Spleen (tissue), 11 donors: ENCODE measurements around the gene ABCG1. TPM values are rescaled to one million over a fixed set of nuclear protein-coding genes. Genes with fewer than 3 reads are reported as not detected.

Source experiments
- DNase-seq: peaks from one replicate; pipeline ENCODE4 v3.0.0-alpha.2; 2020
- H3K27ac ChIP-seq, 8 donors: fragments of 200-600 bp; sonication (generic) in 7 of 8; 1 replicate in 4 of 8; 2 replicates in 4 of 8; pipeline versions ENCODE4 v1.5.0 to v1.8.0; 2016 to 2021; ENCODE audit warnings: inconsistent platforms in 4 of 8, mild to moderate bottlenecking in 4 of 8, moderate library complexity in 1 of 8
- H3K27me3 ChIP-seq, 7 donors: fragments of 200-600 bp; sonication (generic) in 6 of 7; replicated peaks in 1 of 7; 1 replicate in 4 of 7; 2 replicates in 3 of 7; pipeline versions ENCODE4 v1.5.0 to v1.8.0; 2016 to 2021; ENCODE audit warnings: inconsistent platforms in 3 of 7, mild to moderate bottlenecking in 1 of 7
- H3K36me3 ChIP-seq, 6 donors: fragments of 200-600 bp; sonication (generic) in 5 of 6; 1 replicate in 4 of 6; 2 replicates in 2 of 6; pipeline versions ENCODE4 v1.5.0 to v1.8.0; 2016 to 2021; ENCODE audit warnings: inconsistent platforms in 2 of 6
- H3K4me1 ChIP-seq, 6 donors: fragments of 200-600 bp; sonication (generic) in 5 of 6; 1 replicate in 3 of 6; 2 replicates in 3 of 6; pipeline versions ENCODE4 v1.5.0 to v1.8.0; 2016 to 2021; ENCODE audit warnings: inconsistent platforms in 3 of 6
- H3K4me3 ChIP-seq, 8 donors: fragments of 200-600 bp; sonication (generic) in 7 of 8; 1 replicate in 4 of 8; 2 replicates in 4 of 8; pipeline versions ENCODE4 v1.5.0 to v1.8.0; 2016 to 2021; ENCODE audit warnings: inconsistent platforms in 4 of 8, mild to moderate bottlenecking in 4 of 8, moderate library complexity in 2 of 8
- H3K9me3 ChIP-seq, 8 donors: fragments of 200-600 bp; sonication (generic) in 7 of 8; 1 replicate in 4 of 8; 2 replicates in 4 of 8; pipeline versions ENCODE4 v1.5.0 to v1.8.0; 2016 to 2021; ENCODE audit warnings: inconsistent platforms in 4 of 8
- POLR2A ChIP-seq, 3 donors: fragments of 450-650 bp; IDR thresholded peaks; one replicate each; pipeline ENCODE4 v1.5.1; 2017; ENCODE audit warnings: antibody characterized with exemption in 3 of 3, mild to moderate bottlenecking in 1 of 3
- POLR2AphosphoS5 ChIP-seq, 3 donors: sonication (generic); formaldehyde crosslinking; IDR thresholded peaks; one replicate each; pipeline ENCODE4 v1.5.1; 2017; ENCODE audit warnings: antibody characterized with exemption in 3 of 3
- WGBS, 5 donors: extraction: QIAGEN DNeasy Blood & Tissue Kit in 3 of 5; methylation state at CpG; one replicate each; pipeline versions ENCODE4 v1.1.5 to v1.1.7; 2013 to 2018; 5-methylcytosine and 5-hydroxymethylcytosine counted together
- intact Hi-C: fragments of 100-400 bp; cut with DNase I; formaldehyde crosslinking; loops from one replicate; pipeline ENCODE4 v1.15.0; 2023; ENCODE audit warnings: low total_unique reads
- polyA plus RNA-seq, 3 donors: library from polyadenylated mRNA; stranded (reverse); fragments of 200-250 nt; gene quantifications; one replicate each; pipeline ENCODE4 v1.2.1, GENCODE V29; 2013
- total RNA-seq, 7 donors: library from RNA; depleted of rRNA in 3 of 7; stranded (reverse); fragments of >200 nt in 3 of 7; fragmentation: NEBNext Ultra II Directional in 4 of 7; extraction: Animal tissue kit (Norgen Biotek cat#: 25700) in 4 of 7; gene quantifications; one replicate each; pipeline versions ENCODE4 v1.1.0 to v1.2.1, GENCODE V29; 2016 to 2021
- TF ChIP-seq, protein P1 (sequence below), 11 experiments: fragments of 200-600 bp in 7 of 11; fragments of 450-650 bp in 4 of 11; sonication (generic) in 4 of 11; IDR thresholded peaks in 8 of 11; conservative IDR thresholded peaks in 3 of 11; 1 replicate in 7 of 11; 2 replicates in 4 of 11; pipeline versions ENCODE4 v1.4.0 to v1.8.0; 2016 to 2021; ENCODE audit warnings: antibody characterized with exemption in 11 of 11, inconsistent platforms in 4 of 11, mild to moderate bottlenecking in 1 of 11
- donor health status: healthy with polysubstance abuse.
- donor health status: DM: no; HTN: no; CAD: no; lungs with moderate emphysema.
- donor health status: DM: no; HTN: no; CAD: no.
- donor health status: Bipolar disorder and iron deficiency.
- donor health status: healthy.
- donor health status: DM: no; HTN: no; CAD: no.
- donor health status: DM: yes; HTN: yes; CAD: no.

Gene ABCG1
- total and polyA plus RNA-seq, 10 donors, result 14.6 to 143 (median 96.7) TPM

DNA sequence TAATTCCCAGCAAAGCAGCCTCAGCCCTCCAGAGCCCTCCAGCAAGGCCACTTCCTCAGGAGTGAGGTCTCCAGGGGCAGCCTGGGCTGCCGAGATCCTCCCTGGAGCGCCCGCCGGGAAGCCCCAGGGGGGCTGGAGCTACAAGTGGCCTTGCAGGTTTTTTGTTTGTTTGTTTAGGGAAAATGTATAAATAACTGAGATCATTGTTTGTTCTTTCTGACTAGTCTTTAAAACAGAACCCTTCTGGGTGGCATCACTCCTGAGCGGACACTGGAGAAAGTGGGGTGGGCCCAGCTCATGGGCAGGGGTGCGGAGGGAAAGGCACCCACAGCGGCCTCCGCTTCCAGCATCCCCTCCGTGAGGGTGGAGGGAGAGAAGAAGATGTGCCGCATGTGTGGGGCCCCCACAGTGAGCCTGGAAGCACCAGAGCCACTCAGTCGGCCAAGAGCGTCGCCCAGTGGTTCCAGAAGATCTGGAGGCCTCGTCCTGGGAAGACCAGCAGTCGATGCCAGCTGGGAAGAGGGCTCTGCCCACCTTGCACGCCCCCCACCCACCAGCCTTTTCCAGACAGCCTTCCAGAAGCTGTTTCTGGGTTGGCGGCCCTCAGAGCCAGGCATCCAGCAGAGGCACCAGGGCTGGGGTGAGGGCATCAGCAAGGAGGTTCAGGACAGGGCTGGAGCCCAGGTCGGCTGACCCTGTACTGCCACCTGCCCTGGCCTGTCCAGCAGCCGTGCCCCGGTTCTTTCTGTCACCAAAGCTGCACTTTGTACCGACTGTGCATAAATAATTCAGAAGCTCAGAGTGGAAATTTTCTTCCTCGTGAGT lies 61.6 kb downstream of the ABCG1 start:
- H3K27ac ChIP-seq, result peak overlapping the region in 4 of 8 donors; percentile 5 to 51 (median 18)
- no peaks in the 10 kb centered on the region for H3K9me3 ChIP-seq
- H3K27me3 ChIP-seq, result no peaks in the 10 kb centered on the region
- peaks cover 0 to 95% (median 46%) of the 10 kb centered on the region in 6 donors for H3K36me3 ChIP-seq
- intact Hi-C loops, result no loop called here
- DNase-seq, result no peak
- TF ChIP-seq POLR2AphosphoS5 (IDR thresholded peaks at IDR 0.05), result peak in 2 of 3 donors; percentile 4 to 8
- TF ChIP-seq, protein P1, sequence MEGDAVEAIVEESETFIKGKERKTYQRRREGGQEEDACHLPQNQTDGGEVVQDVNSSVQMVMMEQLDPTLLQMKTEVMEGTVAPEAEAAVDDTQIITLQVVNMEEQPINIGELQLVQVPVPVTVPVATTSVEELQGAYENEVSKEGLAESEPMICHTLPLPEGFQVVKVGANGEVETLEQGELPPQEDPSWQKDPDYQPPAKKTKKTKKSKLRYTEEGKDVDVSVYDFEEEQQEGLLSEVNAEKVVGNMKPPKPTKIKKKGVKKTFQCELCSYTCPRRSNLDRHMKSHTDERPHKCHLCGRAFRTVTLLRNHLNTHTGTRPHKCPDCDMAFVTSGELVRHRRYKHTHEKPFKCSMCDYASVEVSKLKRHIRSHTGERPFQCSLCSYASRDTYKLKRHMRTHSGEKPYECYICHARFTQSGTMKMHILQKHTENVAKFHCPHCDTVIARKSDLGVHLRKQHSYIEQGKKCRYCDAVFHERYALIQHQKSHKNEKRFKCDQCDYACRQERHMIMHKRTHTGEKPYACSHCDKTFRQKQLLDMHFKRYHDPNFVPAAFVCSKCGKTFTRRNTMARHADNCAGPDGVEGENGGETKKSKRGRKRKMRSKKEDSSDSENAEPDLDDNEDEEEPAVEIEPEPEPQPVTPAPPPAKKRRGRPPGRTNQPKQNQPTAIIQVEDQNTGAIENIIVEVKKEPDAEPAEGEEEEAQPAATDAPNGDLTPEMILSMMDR (IDR thresholded peaks at IDR 0.05 in 8 of 11, conservative IDR thresholded peaks at IDR 0.05 in 3 of 11), result no peak
- TF ChIP-seq POLR2A (IDR thresholded peaks at IDR 0.05), result no peak
- peaks cover 0 to 37% (median 5%) of the 10 kb centered on the region in 6 donors for H3K4me1 ChIP-seq
- WGBS, 5 donors, result 81 to 93% (median 87%) methylated on average over 17 to 22 of the region's 22 CpGs
- H3K4me3 ChIP-seq, result no peak overlapping the region

- H3K36me3 ChIP-seq, result peaks cover 0 to 95% (median 46%) of the 10 kb centered on the region in 6 donors
- peak overlapping the region in 3 of 8 donors; percentile 5 to 51 (median 24) for H3K27ac ChIP-seq
- no peaks in the 10 kb centered on the region for H3K9me3 ChIP-seq
- no peak overlapping the region for H3K4me3 ChIP-seq
- peaks cover 0 to 33% (median 12%) of the 10 kb centered on the region in 6 donors for H3K4me1 ChIP-seq
- TF ChIP-seq, protein P1 (IDR thresholded peaks at IDR 0.05 in 8 of 11, conservative IDR thresholded peaks at IDR 0.05 in 3 of 11), result no peak
- no peak for TF ChIP-seq POLR2AphosphoS5 (IDR thresholded peaks at IDR 0.05)
- TF ChIP-seq POLR2A (IDR thresholded peaks at IDR 0.05), result no peak
- intact Hi-C loops, result no loop called here
- 85 to 98% (median 86%) methylated on average over 11 to 12 of the region's 12 CpGs for WGBS, 5 donors
- no peaks in the 10 kb centered on the region for H3K27me3 ChIP-seq
- DNase-seq, result no peak
Measured at GRCh38 chr21:42281181-42281680, 62.3 kb downstream of the ABCG1 start.

- 80 to 94% (median 90%) methylated on average over 2 to 18 of the region's 18 CpGs for whole genome bisulfite sequencing, 5 donors
- peak; percentile 21 to 62 (median 25) for TF ChIP-seq POLR2AphosphoS5 (IDR thresholded peaks at IDR 0.05)
- TF ChIP-seq, protein P1 (IDR thresholded peaks at IDR 0.05 in 8 of 11, conservative IDR thresholded peaks at IDR 0.05 in 3 of 11), result no peak
- Histone ChIP-seq H3K4me1 (peaks cover 0 to 26% (median 13%) of the 10 kb centered on the region in 6 donors), H3K27me3 (no peaks in the 10 kb centered on the region), H3K27ac (peak overlapping the region in 1 of 8 donors; percentile 17), H3K9me3 (no peaks in the 10 kb centered on the region), H3K4me3 (no peak overlapping the region), H3K36me3 (peaks cover 0 to 95% (median 48%) of the 10 kb centered on the region in 6 donors)
- DNase-seq, result no peak
- intact Hi-C loops, result no loop called here
Measured at GRCh38 chr21:42282021-42282420, 63.1 kb downstream of the ABCG1 start.

GRCh38 chr21:42282715-42283114 lies 63.8 kb downstream of the ABCG1 start:
- H3K9me3 ChIP-seq, result no peaks in the 10 kb centered on the region
- peaks cover 0 to 19% (median 12%) of the 10 kb centered on the region in 6 donors for H3K4me1 ChIP-seq
- H3K27ac ChIP-seq, result no peak overlapping the region
- DNase-seq, result peak; percentile 39
- no peak overlapping the region for H3K4me3 ChIP-seq
- TF ChIP-seq POLR2AphosphoS5 (IDR thresholded peaks at IDR 0.05) (no peak), POLR2A (IDR thresholded peaks at IDR 0.05) (no peak)
- TF ChIP-seq, protein P1 (IDR thresholded peaks at IDR 0.05 in 8 of 11, conservative IDR thresholded peaks at IDR 0.05 in 3 of 11), result no peak
- WGBS, 5 donors, result 85 to 96% (median 87%) methylated on average over 11 to 12 of the region's 12 CpGs
- H3K36me3 ChIP-seq, result peaks cover 0 to 95% (median 50%) of the 10 kb centered on the region in 6 donors
- no peaks in the 10 kb centered on the region for H3K27me3 ChIP-seq
- intact Hi-C loops, result no loop called here
